ENCODE results near the gene MCM5.
"Not testable (repeated sequence)": the region's sequence is repeated elsewhere in the genome, so short reads cannot be mapped to it uniquely, and the experiment has no call there.

Gene MCM5

GRCh38 chr22:35436421-35436820, 36.5 kb downstream of the MCM5 start:
- H3F3A ChIP-seq (ENCODE audit: insufficient read depth, low read length), result peaks cover 4% of the 10 kb centered on the region; the same call in 1 of the 2 replicates
- H3K9me2 ChIP-seq (ENCODE audit: low read depth, low read length), result no peaks in the 10 kb centered on the region
- H3K9ac ChIP-seq (ENCODE audit: low read length), result no peak overlapping the region
- H3K4me1 ChIP-seq (ENCODE audit: insufficient read depth, low read length, severe bottlenecking), result no peaks in the 10 kb centered on the region
- no peaks in the 10 kb centered on the region for H3K9me3 ChIP-seq (ENCODE audit: low read length)
- peaks cover 42% of the 10 kb centered on the region for H3K36me3 ChIP-seq (ENCODE audit: insufficient read depth, low read length)
- no peak overlapping the region for H3K4me2 ChIP-seq (ENCODE audit: low read length)
- no peaks in the 10 kb centered on the region for H4K20me1 ChIP-seq (ENCODE audit: insufficient read depth, low read length)
- no peak overlapping the region for H2AFZ ChIP-seq (ENCODE audit: low read length)
- H3K27ac ChIP-seq (ENCODE audit: low read depth, low read length, poor library complexity, severe bottlenecking), result no peak overlapping the region
- no peak overlapping the region for H3K4me3 ChIP-seq (ENCODE audit: low read depth, low read length, poor library complexity, severe bottlenecking)
- no peaks in the 10 kb centered on the region for H3K79me2 ChIP-seq (ENCODE audit: insufficient read depth, low read length)
- no peaks in the 10 kb centered on the region for H3K27me3 ChIP-seq (ENCODE audit: insufficient read depth, low read length)
- TF ChIP-seq EZH2 (IDR thresholded peaks at IDR 0.05; ENCODE audit: borderline replicate concordance, low read length) (no peak), CTCF (IDR thresholded peaks at IDR 0.05; ENCODE audit: low read length) (no peak)

- TF ChIP-seq EZH2 (IDR thresholded peaks at IDR 0.05; ENCODE audit: borderline replicate concordance, low read length), result no peak
- TF ChIP-seq CTCF (IDR thresholded peaks at IDR 0.05; ENCODE audit: low read length), result no peak
- Histone ChIP-seq H3K4me2 (ENCODE audit: low read length) (no peak overlapping the region), H2AFZ (ENCODE audit: low read length) (no peak overlapping the region), H3K4me3 (ENCODE audit: low read depth, low read length, poor library complexity, severe bottlenecking) (no peak overlapping the region), H3K27ac (ENCODE audit: low read depth, low read length, poor library complexity, severe bottlenecking) (no peak overlapping the region), H3K9me2 (ENCODE audit: low read depth, low read length) (no peaks in the 10 kb centered on the region), H3F3A (ENCODE audit: insufficient read depth, low read length) (peaks cover 4% of the 10 kb centered on the region; the same call in 1 of the 2 replicates), H3K27me3 (ENCODE audit: insufficient read depth, low read length) (no peaks in the 10 kb centered on the region), H3K9me3 (ENCODE audit: low read length) (no peaks in the 10 kb centered on the region), H3K9ac (ENCODE audit: low read length) (no peak overlapping the region), H4K20me1 (ENCODE audit: insufficient read depth, low read length) (no peaks in the 10 kb centered on the region), H3K79me2 (ENCODE audit: insufficient read depth, low read length) (no peaks in the 10 kb centered on the region), H3K36me3 (ENCODE audit: insufficient read depth, low read length) (peaks cover 36% of the 10 kb centered on the region), H3K4me1 (ENCODE audit: insufficient read depth, low read length, severe bottlenecking) (no peaks in the 10 kb centered on the region)
These were observed 37.1 kb downstream of the MCM5 start for GRCh38 chr22:35437049-35437448.

- not testable (repeated sequence) for H3K27me3 ChIP-seq (ENCODE audit: insufficient read depth, low read length); H3K9ac ChIP-seq (ENCODE audit: low read length); H3F3A ChIP-seq (ENCODE audit: insufficient read depth, low read length); H3K4me1 ChIP-seq (ENCODE audit: insufficient read depth, low read length, severe bottlenecking); H3K79me2 ChIP-seq (ENCODE audit: insufficient read depth, low read length); H3K4me2 ChIP-seq (ENCODE audit: low read length); H3K9me2 ChIP-seq (ENCODE audit: low read depth, low read length); H4K20me1 ChIP-seq (ENCODE audit: insufficient read depth, low read length); H3K9me3 ChIP-seq (ENCODE audit: low read length); H3K4me3 ChIP-seq (ENCODE audit: low read depth, low read length, poor library complexity, severe bottlenecking); H3K27ac ChIP-seq (ENCODE audit: low read depth, low read length, poor library complexity, severe bottlenecking); H2AFZ ChIP-seq (ENCODE audit: low read length)
- H3K36me3 ChIP-seq (ENCODE audit: insufficient read depth, low read length), result peaks cover 18% of the 10 kb centered on the region
These were observed 38.9 kb downstream of the MCM5 start for GRCh38 chr22:35438673-35439364.

- Histone ChIP-seq H3K9ac (ENCODE audit: low read length) (no peak overlapping the region), H3K9me3 (ENCODE audit: low read length) (no peaks in the 10 kb centered on the region), H3K36me3 (ENCODE audit: insufficient read depth, low read length) (peaks cover 13% of the 10 kb centered on the region), H3K27me3 (ENCODE audit: insufficient read depth, low read length) (no peaks in the 10 kb centered on the region), H3K79me2 (ENCODE audit: insufficient read depth, low read length) (no peaks in the 10 kb centered on the region), H3K4me2 (ENCODE audit: low read length) (no peak overlapping the region), H4K20me1 (ENCODE audit: insufficient read depth, low read length) (no peaks in the 10 kb centered on the region), H3K4me3 (ENCODE audit: low read depth, low read length, poor library complexity, severe bottlenecking) (no peak overlapping the region), H3K4me1 (ENCODE audit: insufficient read depth, low read length, severe bottlenecking) (no peaks in the 10 kb centered on the region), H3K27ac (ENCODE audit: low read depth, low read length, poor library complexity, severe bottlenecking) (no peak overlapping the region), H2AFZ (ENCODE audit: low read length) (no peak overlapping the region), H3K9me2 (ENCODE audit: low read depth, low read length) (no peaks in the 10 kb centered on the region), H3F3A (ENCODE audit: insufficient read depth, low read length) (peaks cover 4% of the 10 kb centered on the region; the same call in 1 of the 2 replicates)
- TF ChIP-seq EZH2 (IDR thresholded peaks at IDR 0.05; ENCODE audit: borderline replicate concordance, low read length), result no peak
- TF ChIP-seq CTCF (IDR thresholded peaks at IDR 0.05; ENCODE audit: low read length), result no peak
These were observed 39.4 kb downstream of the MCM5 start for GRCh38 chr22:35439365-35439717.
